Erythroblast (primary cell): Measurements from ENCODE around the gene PSMG3.
"Not testable (repeated sequence)": the region's sequence is repeated elsewhere in the genome, so short reads cannot be mapped to it uniquely, and the experiment has no call there.

ENCODE experiments used
- DNase-seq, 2 experiments: peaks; one replicate each; lab custom pipeline; 2025; lab: John Stamatoyannopoulos, UW
- GATA1 ChIP-seq: IDR thresholded peaks from 2 replicates; pipeline ENCODE4 v1.6.1; 2011; ENCODE audit warnings: low read depth, mild to moderate bottlenecking, control low read depth, low read length, moderate library complexity
- POLR2A ChIP-seq: IDR thresholded peaks from 2 replicates; pipeline ENCODE4 v1.6.1; 2011; ENCODE audit warnings: mild to moderate bottlenecking, low read length

PSMG3 gene

GRCh38 chr7:1590887-1591286 lies 21.1 kb upstream of the PSMG3 start:
- TF ChIP-seq POLR2A (no peak), GATA1 (no peak)
- no peak for DNase-seq

GRCh38 chr7:1590476-1590875 lies 20.6 kb upstream of the PSMG3 start:
- TF ChIP-seq POLR2A = no peak
- TF ChIP-seq GATA1 = no peak

GRCh38 chr7:1588978-1589377 lies 19.1 kb upstream of the PSMG3 start:
- TF ChIP-seq POLR2A (no peak), GATA1 (no peak)
- DNase-seq = no peak

More at GRCh38 chr7:1590476-1590875, 20.6 kb upstream of the PSMG3 start:
- no peak for DNase-seq

- no peak for DNase-seq
- TF ChIP-seq POLR2A (no peak), GATA1 (no peak)
Observed at GRCh38 chr7:1587738-1588137, 17.9 kb upstream of the PSMG3 start.

- DNase-seq = no peak
- TF ChIP-seq GATA1 (no peak), POLR2A (no peak)
Observed at GRCh38 chr7:1586827-1587705, 17.2 kb upstream of the PSMG3 start.

- TF ChIP-seq GATA1 (no peak), POLR2A (no peak)
- no peak for DNase-seq
Observed at GRCh38 chr7:1586126-1586826, 16.4 kb upstream of the PSMG3 start.

GRCh38 chr7:1585142-1585981 lies 15.5 kb upstream of the PSMG3 start:
- DNase-seq = no peak
- TF ChIP-seq POLR2A (no peak), GATA1 (no peak)

GRCh38 chr7:1584700-1585099 lies 14.9 kb upstream of the PSMG3 start:
- no peak for TF ChIP-seq POLR2A
- no peak for TF ChIP-seq GATA1
- DNase-seq = no peak

GRCh38 chr7:1583241-1583930 lies 13.6 kb upstream of the PSMG3 start:
- DNase-seq = not testable (repeated sequence)

- DNase-seq = no peak
- TF ChIP-seq GATA1 = no peak
- TF ChIP-seq POLR2A = no peak
Observed at GRCh38 chr7:1580422-1581030, 10.7 kb upstream of the PSMG3 start.

GRCh38 chr7:1579481-1580421 lies 9.9 kb upstream of the PSMG3 start:
- peak; percentile 55 to 79 for DNase-seq
- TF ChIP-seq POLR2A (no peak), GATA1 (no peak)

- no peak for DNase-seq
- TF ChIP-seq POLR2A (no peak), GATA1 (no peak)
Observed at GRCh38 chr7:1578513-1578912, 8.7 kb upstream of the PSMG3 start.
